T-helper 2 cell (primary cell): Measurements from ENCODE around the gene ZNF385C.

Experiments used
- DNase-seq, 5 experiments: peaks; one replicate each; pipeline versions ENCODE4 v3.0.0 to v3.0.0-alpha.2; 2012 to 2022

The ZNF385C gene

DNA sequence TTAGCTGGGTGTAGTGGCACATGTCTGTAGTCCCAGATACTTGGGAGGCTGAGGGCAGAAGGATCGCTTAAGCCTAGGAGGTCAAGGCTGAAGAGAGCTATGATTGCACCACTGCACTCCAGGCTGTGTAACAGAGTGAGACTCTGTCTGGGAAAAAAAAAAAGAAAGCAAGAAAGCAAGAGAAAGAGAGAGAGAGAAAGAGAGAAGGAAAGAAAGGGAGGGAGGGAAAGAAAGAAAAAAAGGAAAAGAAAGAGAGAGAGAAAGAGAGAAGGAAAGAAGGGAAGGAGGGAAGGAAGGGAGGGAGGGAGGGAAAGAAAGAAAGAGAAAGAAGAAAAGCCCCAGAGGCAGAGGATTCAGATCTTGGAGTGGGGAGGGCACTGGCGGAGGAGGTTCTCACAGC lies 7.7 kb upstream of the ZNF385C start:
- DNase-seq, result no peak

DNA sequence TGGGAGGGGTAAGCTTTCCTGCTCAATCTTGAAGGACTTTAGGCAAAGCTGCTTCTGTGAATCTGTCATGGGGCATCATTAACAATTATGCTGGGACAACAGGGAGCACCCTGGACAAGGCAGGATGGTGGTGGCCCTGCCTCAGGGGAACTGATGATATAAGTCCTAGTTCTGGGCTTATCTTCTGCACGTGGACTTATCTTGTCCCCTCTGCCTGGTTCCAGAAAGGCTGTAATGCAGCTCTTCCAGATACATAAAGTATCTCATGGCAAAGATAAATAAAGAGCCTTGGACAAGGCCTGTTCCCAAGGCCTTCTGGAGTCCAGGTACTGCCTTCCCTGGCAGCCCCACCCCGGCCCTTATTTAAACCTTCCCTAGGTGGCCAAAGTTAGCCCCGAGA lies 6.0 kb upstream of the ZNF385C start:
- DNase-seq, result no peak

DNA sequence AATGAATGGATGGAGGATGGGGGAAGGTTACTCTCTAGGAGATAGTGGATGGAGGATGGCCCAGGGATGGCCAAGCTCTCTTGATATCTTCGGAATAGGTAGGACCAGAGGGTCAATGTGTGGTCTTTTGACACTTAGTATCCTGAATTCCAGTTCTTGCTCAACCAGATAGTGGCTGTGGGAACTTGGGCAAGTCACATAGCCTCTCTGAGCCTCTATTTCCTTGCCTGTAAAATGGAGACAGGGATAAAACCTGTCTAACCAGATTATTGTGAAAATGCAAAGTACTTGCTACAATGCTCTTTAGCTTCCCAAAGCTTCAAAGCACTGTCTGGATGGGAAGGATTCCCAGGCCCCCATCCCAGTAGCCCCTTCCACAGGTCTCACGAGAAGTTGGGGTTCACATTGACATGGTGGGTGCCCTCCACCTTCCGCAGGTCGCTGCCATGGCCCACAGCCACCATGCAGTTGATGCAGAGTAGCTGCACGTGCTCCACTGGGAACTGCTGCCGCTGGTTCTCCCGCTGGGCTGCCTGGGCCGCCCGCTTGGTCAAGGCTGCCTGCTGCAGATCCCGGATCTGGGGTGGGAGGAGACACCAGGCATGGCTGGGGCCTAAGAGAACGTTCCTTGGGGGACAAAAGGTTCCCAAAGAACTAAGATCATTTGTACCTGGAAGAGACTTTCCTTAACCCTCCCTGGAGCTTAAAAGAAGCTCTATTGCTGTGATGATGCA lies 5.1 kb upstream of the ZNF385C start:
- no peak for DNase-seq

DNA sequence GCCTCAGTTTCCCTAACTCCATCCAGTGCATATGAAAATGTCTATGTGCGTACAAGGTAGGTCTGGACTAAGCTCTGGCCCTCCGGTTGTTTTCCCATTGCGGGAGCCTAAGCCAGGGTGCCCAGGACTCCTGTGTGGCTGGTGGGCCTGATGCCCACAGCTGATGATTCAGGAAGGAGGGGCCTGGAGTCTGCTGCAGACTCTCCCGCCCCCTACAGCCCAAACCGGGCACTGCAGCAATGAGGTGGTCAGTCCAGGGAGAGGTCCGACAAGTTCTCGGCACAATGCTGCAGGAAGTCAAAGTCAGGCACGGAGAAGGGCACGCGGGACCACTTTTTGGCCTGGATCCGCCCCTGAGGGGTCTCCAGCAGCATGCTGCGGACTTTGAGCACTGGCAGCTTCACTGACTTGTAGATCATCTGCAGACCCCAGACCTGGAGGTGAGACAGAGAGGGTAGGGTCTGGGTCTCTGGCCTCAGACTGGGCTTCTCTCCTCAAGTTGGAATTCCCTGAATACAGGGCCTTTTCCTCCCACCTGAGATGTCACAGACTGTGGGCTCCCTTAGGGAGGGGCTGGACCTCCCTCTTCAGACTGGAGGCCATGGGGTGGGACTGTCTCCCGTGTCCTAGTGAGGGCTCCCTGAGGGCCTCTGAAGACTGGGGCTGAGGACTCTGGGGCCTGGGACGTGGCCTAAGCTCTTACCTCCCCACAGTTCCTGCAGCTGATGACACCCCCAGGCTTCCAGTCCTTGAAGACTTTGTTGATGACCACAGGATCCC lies 3.4 kb upstream of the ZNF385C start:
- peak; percentile 30 to 59 (median 38) for DNase-seq

DNA sequence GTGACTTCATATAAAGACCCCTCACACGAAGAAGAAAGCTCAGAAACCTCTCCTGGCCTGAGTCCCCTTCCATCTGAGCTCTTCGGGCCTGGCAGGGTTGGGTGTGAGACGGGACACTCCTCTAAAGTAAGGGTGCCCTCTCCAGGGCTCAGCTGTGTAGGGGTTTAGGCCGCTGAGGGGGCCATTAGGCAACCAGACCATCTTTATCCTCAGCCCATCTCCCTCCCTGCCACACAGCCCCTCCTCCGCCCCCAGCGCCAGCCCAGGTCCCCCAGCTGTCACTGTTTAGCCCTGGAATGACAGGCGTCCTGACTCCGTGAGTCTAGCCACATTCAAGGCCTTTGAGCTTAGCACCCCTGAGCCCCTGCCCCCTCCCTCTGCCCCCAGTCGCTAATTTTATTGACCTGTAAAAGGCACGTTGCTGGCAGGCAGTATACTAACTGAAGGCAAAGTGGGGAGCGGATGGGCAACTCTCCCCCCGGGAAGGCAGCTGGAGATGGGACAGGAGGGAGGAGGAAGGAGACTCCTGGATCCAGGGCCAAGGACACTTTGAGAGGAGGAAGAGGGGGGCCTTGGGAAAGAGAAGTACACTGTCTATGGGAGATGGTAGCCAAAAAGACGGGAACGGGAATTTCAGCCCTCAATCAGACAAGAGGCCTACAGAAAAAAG lies 592 bp upstream of the ZNF385C start:
- no peak for DNase-seq

DNA sequence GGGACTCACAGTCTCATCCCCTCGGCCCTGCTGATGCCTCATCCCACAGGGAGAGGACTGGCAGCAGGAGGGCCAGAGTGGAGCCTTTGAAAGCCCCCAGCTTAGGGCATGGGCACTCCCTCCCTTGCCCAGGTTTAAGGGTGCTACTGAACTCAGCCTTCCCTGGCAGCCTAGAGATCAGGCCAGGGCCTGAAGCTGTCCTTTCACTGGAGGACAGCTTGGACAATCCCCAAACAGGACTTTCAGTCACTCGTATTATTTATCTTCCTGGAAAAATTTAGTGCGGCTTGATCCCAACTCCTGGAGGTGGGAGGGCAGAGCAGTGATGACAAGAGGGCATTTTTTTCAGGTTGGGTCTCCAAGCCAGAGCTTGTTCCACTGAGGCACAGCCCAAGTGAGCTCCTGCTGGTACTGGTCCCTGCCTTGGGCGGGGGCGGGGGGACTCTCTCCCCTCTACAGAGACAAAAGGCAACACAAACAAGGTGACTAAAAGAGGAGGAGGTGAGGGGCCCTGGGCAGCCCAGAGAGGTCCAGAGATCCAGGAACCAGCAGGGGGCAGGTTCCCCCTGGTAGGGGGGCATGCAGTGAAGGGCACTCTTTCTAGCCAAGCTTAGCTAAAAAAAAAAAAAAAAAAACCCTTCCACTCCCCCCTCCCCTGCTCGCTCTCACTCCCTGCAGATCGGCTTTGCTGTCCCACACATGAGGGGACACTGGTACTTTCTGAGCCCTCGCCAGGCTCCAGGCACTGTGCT lies 1.7 kb downstream of the ZNF385C start:
- no peak for DNase-seq

DNA sequence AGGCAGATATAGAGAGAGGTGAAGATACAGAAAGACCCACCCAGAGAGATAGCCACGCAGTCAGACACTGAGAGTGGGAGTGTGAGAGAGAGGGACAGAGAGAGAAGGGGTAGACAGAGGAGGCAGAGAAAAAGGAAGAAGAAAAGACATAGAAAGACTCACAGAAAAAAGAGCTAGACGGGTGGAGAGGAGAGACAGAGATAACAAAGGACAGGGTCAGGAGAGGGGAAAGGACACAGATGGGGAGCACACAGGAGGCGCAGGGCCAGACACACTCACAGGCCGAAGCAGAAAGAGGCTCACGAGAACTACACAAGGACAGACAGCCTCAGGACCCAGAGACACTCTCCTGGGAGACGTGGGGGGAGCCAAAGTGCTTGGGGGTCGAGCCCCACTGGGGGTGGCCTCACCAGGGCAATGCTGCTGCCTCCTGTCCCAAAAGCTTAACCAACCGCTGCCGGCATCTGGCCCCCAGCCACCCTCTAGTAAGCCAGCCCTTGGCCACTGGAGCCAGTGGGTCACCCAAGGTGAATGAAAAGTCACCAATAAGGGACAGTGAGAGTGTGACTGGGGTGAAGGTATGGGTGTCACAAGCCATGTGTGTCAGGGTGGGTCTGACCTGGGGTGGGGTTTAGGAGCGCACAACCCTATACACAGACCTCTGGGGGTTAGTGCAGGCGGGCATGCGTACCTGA lies 3.8 kb downstream of the ZNF385C start:
- DNase-seq, result no peak

DNA sequence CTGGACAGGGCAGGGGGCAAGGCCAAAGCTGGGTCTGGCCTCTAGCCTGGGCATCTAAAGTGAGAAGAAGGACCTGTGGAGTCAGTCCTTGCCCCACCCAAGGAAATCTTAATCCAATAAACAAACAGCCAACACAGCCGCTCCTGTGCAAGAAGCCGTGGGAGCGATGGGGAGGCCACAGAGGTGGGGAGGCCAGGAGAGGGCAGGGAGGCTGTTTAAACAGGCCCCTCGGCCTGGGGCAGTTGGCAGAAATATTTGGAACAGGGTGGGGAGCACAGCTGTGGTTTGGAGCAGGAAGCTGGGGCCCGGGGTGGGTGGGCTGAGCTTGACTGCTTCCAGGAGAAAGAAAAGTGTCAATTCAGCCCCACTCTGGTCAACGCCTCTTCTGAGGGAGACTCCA lies 5.3 kb downstream of the ZNF385C start:
- DNase-seq, result no peak

DNA sequence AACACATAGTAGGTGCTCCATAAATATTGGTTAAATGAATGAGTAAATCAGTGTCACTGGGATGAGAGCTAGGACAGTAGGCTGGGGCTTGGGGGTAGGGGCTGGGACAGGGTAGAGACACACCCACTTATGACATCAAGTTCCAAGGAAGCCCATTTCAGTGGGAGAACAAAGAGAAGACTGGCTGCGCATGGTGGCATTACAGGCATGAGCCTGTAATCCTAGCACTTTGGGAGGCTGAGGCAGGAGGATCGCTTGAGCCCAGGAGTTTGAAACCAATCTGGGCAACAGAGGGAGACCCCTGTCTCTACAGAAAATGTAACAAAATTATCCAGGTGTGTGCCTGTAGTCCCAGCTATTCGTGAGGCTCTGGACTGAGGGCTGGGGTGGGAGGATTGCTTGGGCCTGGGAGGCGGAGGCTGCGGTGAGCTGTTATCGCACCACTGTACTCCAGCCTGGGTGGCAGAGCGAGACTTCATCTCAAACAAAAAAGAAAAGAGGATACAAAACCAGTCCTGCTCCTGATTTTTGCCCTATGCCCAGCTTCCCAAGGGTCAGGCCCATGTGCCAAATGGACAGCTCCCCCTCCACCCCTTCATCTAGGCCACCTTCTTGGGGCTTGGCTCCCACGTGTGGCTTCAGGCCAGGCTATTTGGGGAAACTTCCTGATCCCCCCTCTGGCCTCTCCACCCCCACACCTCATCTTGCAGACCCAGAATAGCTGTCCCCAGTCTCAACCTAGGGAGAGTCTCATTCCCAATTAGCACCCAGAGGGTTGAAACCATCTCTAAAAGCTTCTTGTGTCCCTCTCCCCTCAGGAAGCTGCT lies 7.1 kb downstream of the ZNF385C start:
- no peak for DNase-seq

DNA sequence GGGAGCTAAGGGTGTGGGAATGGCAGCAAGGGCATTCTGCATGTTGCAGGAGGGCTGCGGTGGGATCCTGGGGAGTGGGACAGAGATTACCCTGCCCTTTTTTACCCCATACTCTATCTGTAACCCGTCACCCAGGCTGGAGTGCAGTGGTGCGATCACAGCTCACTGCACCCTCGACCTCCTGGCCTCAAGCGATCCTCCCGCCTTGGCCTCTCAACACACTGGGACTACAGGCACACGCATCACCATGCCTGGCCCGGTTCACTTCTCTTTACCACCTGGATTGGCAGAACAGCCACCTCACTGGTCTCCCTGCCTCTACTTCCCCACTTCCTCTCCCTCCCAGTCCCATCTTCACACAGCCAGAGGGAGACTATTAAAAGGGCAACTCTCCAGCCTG lies 9.5 kb downstream of the ZNF385C start:
- no peak for DNase-seq

DNA sequence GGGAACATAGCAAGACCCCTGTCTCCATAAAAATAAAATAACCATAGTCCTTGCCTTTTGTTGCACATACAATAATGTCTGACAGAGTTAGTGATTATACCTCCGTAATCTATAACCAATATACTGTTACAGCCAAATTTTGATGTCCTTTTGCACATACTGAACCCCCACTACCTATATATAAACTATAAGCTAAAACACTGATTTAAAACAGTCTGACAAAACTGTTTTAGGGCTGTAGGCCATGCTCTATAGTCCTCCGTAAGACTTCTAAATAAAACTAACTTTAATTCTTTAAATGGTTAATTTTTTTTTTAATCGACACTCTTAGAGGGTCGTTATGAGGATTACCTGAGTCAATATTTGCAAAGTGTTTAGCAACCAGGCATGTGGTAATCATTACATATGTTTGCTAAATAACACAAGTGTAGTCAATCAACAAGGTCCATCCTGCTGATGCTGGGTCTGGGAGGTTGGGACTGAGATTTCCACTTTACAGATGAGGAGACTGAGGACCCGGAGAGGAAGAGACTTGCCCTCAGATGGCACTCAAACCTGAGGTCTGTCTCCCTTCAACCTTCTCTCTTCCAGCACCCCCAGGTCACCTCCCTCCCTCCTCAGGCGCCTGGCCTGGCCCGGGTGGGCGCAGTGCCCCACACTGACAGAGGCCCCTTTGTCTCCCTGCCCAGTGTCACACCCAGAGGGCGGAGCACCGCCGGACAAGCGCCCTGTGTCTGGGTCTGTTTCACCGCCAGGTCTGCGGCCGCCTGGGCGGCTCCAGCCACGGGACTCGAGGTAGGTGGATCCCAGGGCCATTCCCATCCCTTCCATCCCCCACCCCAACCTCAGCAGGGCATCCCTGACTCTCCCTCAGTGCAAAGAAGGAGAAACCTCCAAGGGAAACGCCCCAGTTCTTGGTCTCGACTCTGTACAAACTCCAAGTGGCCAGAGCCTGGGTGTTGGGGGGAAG lies 10.3 kb downstream of the ZNF385C start:
- DNase-seq, result no peak

DNA sequence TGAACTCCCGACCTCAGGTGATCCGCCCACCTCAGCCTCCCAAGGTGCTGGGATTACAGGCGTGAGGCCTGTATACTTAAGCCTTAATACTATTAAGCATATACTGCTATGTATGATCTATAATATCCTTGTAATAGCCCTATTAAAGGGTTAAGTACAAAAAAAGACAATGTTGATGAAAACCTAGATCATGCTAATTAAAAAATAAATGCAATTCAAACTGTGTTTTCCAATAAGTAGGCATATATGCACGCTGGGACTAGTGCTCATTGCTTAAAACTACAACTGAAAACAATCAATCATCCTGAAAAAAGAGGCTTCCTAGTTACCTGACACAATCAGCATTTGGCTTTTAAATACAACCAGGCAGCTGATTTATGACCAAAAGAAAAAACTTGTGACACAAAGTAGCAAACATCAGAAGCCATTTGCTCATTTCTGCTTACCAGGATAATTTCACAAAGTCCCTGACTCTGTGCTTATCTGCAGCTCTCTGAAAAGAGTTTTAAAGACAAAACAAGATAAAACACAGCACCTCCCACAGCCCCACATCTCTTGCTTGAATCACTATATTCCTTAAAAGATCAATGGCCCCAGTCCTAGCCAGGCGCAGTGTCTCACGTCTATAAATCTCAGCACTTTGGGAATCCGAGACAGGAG lies 11.1 kb downstream of the ZNF385C start:
- DNase-seq, result no peak

DNA sequence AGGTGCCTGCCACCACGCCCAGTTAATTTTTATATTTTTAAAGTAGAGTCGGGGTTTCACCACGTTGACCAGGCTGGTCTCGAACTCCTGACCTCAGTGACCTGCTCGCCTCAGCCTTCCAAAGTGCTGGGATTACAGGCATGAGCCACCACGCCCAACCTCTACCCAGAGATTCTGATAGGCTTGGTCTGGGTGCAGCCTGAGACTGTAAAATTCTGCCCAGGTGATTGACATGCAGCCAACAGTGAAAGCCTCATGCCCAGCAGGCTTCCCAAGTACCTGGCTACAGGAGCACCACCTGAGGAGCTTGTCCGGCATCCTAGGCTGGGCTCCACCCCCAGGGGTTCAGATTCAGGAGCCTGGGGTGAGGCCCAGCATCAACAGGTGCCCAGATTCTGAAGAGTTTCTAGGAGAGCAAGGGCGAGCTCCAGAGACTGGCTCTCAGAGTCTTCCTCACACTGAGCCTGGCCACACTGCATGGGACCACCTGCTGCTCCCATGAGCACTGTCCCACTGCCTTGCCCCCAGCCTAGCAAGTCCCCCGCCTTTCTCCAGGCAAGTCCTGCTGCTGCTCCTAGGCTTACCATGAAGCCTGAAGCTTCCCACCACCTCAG lies 16.6 kb downstream of the ZNF385C start:
- no peak for DNase-seq

DNA sequence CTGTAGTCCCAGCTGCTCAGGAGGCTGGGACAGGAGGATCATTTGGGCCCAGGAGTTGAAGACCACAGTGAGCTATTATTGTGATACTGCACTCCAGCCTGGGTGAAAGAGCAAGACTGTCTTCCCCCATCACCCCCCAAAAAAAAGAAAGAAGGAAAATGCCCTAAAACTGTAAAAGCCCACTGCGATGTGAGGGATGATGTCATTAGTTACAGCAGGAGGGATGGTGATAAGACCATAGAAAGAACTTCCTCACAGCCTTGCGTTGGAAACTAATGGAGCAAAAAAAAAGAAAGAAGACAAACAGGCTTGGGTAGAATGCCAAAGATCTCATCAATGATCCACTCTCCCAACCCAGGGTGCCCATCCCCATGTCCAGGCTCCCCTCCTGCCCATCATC lies 18.7 kb downstream of the ZNF385C start:
- no peak for DNase-seq

DNA sequence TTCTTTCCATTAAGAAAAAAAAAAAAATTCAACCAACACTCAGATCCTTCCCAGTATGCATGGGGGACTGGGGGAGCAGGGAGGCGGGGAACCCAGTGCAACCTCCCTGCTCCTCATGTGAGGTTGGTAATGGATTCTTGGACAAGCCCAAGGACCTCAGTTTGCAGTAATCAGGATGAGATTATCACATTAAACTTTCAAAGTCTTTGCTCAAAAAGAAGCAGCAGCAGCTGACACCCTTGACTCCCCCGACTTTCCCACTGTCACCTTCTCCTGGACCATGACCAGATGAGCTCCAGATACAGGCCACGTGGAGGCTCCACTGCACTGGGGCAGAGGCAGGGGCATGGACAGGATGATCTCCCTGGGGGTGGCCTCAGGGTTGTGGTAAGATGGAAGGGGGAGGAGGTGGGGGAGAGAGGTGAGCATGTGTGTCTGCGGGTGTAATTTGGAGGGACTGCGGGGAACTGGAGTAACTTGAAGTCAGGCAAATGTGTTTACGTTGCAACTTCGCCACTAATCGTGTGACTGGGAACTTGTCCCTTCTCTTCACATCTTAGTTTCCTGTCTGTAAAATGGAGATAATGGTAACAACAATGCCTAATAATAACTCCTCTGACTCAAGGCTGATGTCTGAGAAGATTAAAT lies 19.8 kb downstream of the ZNF385C start:
- DNase-seq, result no peak

DNA sequence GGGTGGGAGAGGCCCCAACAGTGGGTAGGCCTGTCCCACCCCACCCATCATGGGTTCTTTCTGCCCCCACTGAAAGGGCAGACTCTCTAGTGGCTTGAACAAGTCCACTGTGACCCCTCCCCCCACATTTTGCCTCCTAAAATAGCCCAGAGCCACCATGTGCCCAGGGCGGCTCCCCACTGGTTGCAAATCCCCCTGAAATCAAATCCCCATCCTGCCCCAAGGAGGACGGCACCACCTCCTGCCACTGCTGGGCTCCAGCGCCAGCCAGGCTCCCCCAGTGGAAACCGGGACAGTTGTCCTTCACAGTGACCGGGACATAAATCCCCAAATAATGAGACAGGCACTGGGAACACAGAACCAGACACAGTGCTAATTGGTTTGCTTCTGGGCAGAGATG lies 20.5 kb downstream of the ZNF385C start:
- no peak for DNase-seq

DNA sequence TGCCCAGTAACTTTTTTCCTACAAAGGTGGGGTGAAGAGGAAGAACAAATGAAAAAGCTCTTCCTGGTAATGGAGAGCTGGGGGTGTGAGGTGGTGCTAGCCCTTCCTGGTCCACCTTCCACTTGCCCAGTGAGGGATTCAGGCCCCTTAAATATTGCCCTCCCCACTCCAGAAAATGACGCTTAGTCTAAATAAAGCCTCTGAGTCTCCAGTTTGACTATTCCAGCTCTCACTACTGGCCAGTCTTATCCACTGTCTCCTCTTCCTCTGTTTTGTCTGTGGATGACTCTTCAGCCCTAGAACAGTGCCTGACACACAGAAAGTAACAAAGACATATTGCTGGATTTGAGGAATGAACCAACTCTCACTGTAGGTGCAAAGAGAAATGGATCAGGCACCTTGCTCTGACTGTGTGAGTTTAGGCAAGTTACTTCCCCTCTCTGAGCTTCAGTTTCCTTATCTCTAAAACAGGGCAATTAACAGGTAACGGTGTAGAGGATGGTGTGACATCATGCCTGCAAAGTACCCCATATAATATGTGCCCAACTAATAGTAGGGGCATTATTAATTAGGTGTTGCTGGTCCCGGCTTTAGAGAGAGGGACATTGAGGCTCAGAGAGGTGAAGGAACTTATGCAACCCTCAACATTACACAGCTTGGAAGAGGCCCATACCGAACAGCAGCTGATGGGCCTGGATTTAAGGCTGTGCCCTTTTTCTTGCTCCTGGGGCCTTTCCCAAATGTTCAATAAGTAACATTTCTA lies 21.3 kb downstream of the ZNF385C start:
- no peak for DNase-seq

DNA sequence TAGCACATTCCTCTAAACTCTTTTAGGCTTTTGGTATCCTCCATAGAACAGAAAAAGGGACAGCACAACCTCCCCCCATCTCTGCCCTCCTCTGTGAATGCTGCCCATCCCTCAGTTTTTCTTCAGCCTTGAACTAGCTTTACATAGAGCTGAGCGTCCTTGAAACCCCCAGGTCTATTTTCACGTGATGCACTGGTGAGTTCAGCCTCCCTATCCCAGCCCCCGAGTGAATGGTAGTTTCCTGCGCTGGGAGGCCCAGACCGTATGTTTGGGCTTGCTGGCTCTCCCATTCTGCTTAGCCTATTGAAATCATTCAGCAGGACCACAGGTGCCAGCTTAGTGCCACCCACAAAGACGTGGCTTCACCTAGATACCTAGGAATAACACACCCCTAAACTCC lies 22.5 kb downstream of the ZNF385C start:
- no peak for DNase-seq
